ENCODE data around the gene RAB19. TPM values are rescaled to one million over a fixed set of nuclear protein-coding genes. Genes with fewer than 3 reads are reported as not detected.
"Not testable (repeated sequence)": the region's sequence is repeated elsewhere in the genome, so short reads cannot be mapped to it uniquely, and the experiment has no call there.

The RAB19 gene
- total and polyA plus RNA-seq, 2 donors, result 0.10 to 1.7 TPM

DNA sequence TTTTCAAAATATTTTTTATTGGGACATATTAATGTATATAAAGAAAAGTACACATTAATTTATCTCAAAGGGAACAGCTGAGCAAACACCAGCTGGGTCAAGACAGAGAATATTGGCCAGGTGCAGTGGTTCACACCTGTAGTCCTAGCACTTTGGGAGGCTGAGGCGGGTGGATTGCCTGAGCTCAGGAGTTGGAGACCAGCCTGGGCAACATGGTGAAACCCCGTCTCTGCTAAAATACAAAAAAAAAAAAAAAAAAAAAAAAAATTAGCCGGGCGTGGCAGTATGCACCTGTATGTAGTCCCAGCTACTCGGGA lies 14.3 kb downstream of the RAB19 start:
- H3K27ac ChIP-seq (ENCODE audit: low read depth); H3K4me1 ChIP-seq (ENCODE audit: insufficient read depth); H3K36me3 ChIP-seq (ENCODE audit: insufficient read depth); DNase-seq (ENCODE audit: extremely low spot score); H3K4me3 ChIP-seq (ENCODE audit: low read depth, low read length): not testable (repeated sequence)
- WGBS, result 86% methylated on average over 5 of the region's 5 CpGs

GRCh38 chr7:140418653-140419052 lies 14.8 kb downstream of the RAB19 start:
- Histone ChIP-seq H3K4me1 (ENCODE audit: insufficient read depth) (no peaks in the 10 kb centered on the region), H3K4me3 (ENCODE audit: low read depth, low read length) (no peak overlapping the region), H3K36me3 (ENCODE audit: insufficient read depth) (no peaks in the 10 kb centered on the region), H3K27ac (ENCODE audit: low read depth) (no peak overlapping the region)
- 88% methylated on average over 4 of the region's 4 CpGs for WGBS
- DNase-seq (ENCODE audit: extremely low spot score), result no peak

- no peak for DNase-seq (ENCODE audit: extremely low spot score)
Observed at GRCh38 chr7:140421521-140421920, 17.7 kb downstream of the RAB19 start.

GRCh38 chr7:140423501-140423900 lies 19.6 kb downstream of the RAB19 start:
- no peaks in the 10 kb centered on the region for H3K36me3 ChIP-seq (ENCODE audit: insufficient read depth)
- DNase-seq (ENCODE audit: extremely low spot score), result no peak
- WGBS, result 93% methylated on average over 3 of the region's 3 CpGs
- no peaks in the 10 kb centered on the region for H3K4me1 ChIP-seq (ENCODE audit: insufficient read depth)
- H3K27ac ChIP-seq (ENCODE audit: low read depth), result no peak overlapping the region
- H3K4me3 ChIP-seq (ENCODE audit: low read depth, low read length), result no peak overlapping the region

More at GRCh38 chr7:140421521-140421920, 17.7 kb downstream of the RAB19 start:
- no peaks in the 10 kb centered on the region for H3K4me1 ChIP-seq (ENCODE audit: insufficient read depth)
- no peaks in the 10 kb centered on the region for H3K36me3 ChIP-seq (ENCODE audit: insufficient read depth)
- no peak overlapping the region for H3K4me3 ChIP-seq (ENCODE audit: low read depth, low read length)
- no peak overlapping the region for H3K27ac ChIP-seq (ENCODE audit: low read depth)
- 91% methylated on average over 2 of the region's 2 CpGs for WGBS

DNA sequence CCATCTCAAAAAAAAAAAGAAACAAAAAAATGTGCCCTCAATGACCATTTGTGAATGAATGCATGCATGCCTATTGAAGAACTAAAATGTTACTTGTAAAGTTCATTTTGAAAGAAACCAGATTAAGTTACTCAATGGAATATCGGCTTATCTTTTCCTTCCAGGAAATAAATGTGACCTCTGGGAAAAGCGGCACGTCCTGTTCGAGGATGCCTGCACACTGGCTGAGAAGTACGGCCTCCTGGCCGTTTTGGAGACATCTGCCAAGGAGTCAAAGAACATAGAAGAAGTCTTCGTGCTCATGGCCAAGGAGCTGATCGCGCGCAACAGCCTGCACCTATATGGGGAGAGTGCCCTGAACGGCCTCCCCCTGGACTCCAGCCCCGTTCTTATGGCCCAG lies 21.9 kb downstream of the RAB19 start:
- H3K27ac ChIP-seq (ENCODE audit: low read depth), result no peak overlapping the region
- H3K4me3 ChIP-seq (ENCODE audit: low read depth, low read length), result no peak overlapping the region
- H3K4me1 ChIP-seq (ENCODE audit: insufficient read depth), result no peaks in the 10 kb centered on the region
- no peaks in the 10 kb centered on the region for H3K36me3 ChIP-seq (ENCODE audit: insufficient read depth)
- 76% methylated on average over 12 of the region's 12 CpGs for WGBS
- no peak for DNase-seq (ENCODE audit: extremely low spot score)

DNA sequence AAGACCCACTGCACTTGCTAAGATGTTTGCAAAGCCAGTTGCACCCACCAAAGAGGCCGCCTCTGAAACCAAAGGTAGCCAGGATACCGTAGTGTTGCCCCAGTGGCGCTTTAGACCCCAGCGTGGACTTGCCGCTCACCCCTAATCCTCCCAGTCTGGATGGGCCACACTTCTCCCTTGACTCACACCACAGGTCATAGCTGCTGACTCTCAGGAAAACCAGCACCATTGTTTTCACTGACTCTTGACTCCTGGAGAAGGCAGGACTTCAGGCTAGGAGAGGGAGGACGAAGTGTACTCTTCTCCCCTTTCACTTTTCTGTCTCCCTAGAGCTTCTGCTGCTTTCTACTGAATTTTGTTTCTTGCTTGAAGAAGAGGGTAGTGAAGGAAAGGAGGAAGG lies 22.3 kb downstream of the RAB19 start:
- Histone ChIP-seq H3K36me3 (ENCODE audit: insufficient read depth) (no peaks in the 10 kb centered on the region), H3K27ac (ENCODE audit: low read depth) (no peak overlapping the region), H3K4me1 (ENCODE audit: insufficient read depth) (no peaks in the 10 kb centered on the region), H3K4me3 (ENCODE audit: low read depth, low read length) (no peak overlapping the region)
- WGBS, result 96% methylated on average over 6 of the region's 6 CpGs
- no peak for DNase-seq (ENCODE audit: extremely low spot score)

DNA sequence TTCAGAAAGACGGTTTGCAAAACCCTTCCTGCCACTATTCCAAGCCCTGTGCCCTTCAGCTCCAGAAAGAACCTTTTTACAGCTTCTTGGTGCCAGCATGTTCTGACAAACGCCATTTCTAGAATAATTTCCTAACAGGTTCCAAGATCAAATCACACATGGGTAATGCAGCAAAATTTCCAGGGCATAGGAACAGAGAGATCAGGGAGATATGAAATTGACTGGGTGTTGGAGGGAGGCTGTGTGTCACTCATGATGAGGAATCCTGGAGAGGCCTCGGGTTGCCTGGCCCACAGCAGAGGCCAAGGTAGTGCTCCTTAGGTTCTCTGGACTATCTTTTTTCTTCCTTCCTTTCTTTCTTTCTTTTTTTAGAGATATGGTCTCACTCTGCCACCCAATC lies 29.5 kb downstream of the RAB19 start:
- no peak overlapping the region for H3K27ac ChIP-seq (ENCODE audit: low read depth)
- H3K36me3 ChIP-seq (ENCODE audit: insufficient read depth), result no peaks in the 10 kb centered on the region
- DNase-seq (ENCODE audit: extremely low spot score), result no peak
- H3K4me1 ChIP-seq (ENCODE audit: insufficient read depth), result no peaks in the 10 kb centered on the region
- WGBS, result 87% methylated on average over 3 of the region's 3 CpGs
- H3K4me3 ChIP-seq (ENCODE audit: low read depth, low read length), result no peak overlapping the region

- no peak overlapping the region for H3K4me3 ChIP-seq (ENCODE audit: low read depth, low read length)
Observed at GRCh38 chr7:140435252-140435895, 31.5 kb downstream of the RAB19 start.

GRCh38 chr7:140439359-140439758 lies 35.5 kb downstream of the RAB19 start:
- Histone ChIP-seq H3K36me3 (ENCODE audit: insufficient read depth) (no peaks in the 10 kb centered on the region), H3K4me1 (ENCODE audit: insufficient read depth) (no peaks in the 10 kb centered on the region), H3K4me3 (ENCODE audit: low read depth, low read length) (no peak overlapping the region), H3K27ac (ENCODE audit: low read depth) (no peak overlapping the region)
- DNase-seq (ENCODE audit: extremely low spot score), result no peak
- WGBS, result 87% methylated on average over 3 of the region's 3 CpGs

More at GRCh38 chr7:140435252-140435895, 31.5 kb downstream of the RAB19 start:
- 50% methylated on average over 51 of the region's 51 CpGs for WGBS
- no peaks in the 10 kb centered on the region for H3K36me3 ChIP-seq (ENCODE audit: insufficient read depth)
- H3K4me1 ChIP-seq (ENCODE audit: insufficient read depth), result no peaks in the 10 kb centered on the region
- no peak for DNase-seq (ENCODE audit: extremely low spot score)
- H3K27ac ChIP-seq (ENCODE audit: low read depth), result no peak overlapping the region

DNA sequence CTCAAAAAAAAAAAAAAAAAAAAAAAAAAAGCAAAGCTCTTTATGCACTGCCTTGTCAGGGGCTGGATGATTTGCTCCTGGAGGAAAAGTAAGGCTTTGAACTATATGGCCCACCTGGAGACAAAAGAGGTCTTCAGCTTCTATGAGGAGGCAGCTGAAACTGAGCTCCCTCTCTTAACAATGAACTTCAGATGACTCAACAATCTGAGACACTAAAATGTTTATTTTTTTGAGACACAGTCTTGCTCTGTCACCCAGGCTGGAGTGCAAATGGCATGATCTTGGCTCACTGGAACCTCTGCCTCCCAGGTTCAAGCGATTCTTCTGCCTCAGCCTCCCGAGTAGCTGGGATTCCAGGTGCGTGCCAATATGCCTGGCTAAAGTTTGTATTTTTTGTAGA lies 36.7 kb downstream of the RAB19 start:
- DNase-seq (ENCODE audit: extremely low spot score), result no peak
- Histone ChIP-seq H3K4me3 (ENCODE audit: low read depth, low read length) (no peak overlapping the region), H3K36me3 (ENCODE audit: insufficient read depth) (no peaks in the 10 kb centered on the region), H3K27ac (ENCODE audit: low read depth) (no peak overlapping the region), H3K4me1 (ENCODE audit: insufficient read depth) (no peaks in the 10 kb centered on the region)
- WGBS, result 88% methylated on average over 3 of the region's 3 CpGs

GRCh38 chr7:140441519-140441918 lies 37.7 kb downstream of the RAB19 start:
- DNase-seq (ENCODE audit: extremely low spot score), result no peak
- 64% methylated on average over 2 of the region's 2 CpGs for WGBS
- no peaks in the 10 kb centered on the region for H3K36me3 ChIP-seq (ENCODE audit: insufficient read depth)
- no peak overlapping the region for H3K27ac ChIP-seq (ENCODE audit: low read depth)
- no peaks in the 10 kb centered on the region for H3K4me1 ChIP-seq (ENCODE audit: insufficient read depth)
- H3K4me3 ChIP-seq (ENCODE audit: low read depth, low read length), result no peak overlapping the region

- no peaks in the 10 kb centered on the region for H3K36me3 ChIP-seq (ENCODE audit: insufficient read depth)
- 86% methylated on average over 11 of the region's 11 CpGs for WGBS
- H3K4me3 ChIP-seq (ENCODE audit: low read depth, low read length), result no peak overlapping the region
- no peaks in the 10 kb centered on the region for H3K4me1 ChIP-seq (ENCODE audit: insufficient read depth)
- H3K27ac ChIP-seq (ENCODE audit: low read depth), result no peak overlapping the region
- no peak for DNase-seq (ENCODE audit: extremely low spot score)
Observed at GRCh38 chr7:140446467-140446866, 42.6 kb downstream of the RAB19 start.

DNA sequence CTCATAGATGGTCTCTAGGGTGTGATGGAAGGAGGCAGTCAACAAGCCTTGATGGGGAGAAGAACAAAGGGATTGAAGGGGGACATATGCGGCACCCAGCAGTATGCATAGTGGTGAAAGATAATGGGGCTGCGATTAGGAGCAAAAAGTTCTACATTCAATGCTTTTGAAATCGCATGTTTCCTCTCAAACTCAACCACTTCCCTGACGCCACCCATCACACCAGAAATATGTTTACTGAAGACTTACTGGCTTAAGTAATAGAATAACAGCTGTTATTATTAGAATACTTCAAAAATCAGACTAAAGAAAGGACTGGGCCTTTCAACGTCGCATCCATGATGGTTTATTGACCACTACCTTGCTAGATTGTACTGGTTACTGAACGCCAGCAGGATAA lies 44.0 kb downstream of the RAB19 start:
- H3K4me1 ChIP-seq (ENCODE audit: insufficient read depth), result no peaks in the 10 kb centered on the region
- 67% methylated on average over 7 of the region's 7 CpGs for WGBS
- no peak overlapping the region for H3K4me3 ChIP-seq (ENCODE audit: low read depth, low read length)
- no peak for DNase-seq (ENCODE audit: extremely low spot score)
- H3K27ac ChIP-seq (ENCODE audit: low read depth), result no peak overlapping the region
- H3K36me3 ChIP-seq (ENCODE audit: insufficient read depth), result no peaks in the 10 kb centered on the region

GRCh38 chr7:140448781-140449480 lies 45.1 kb downstream of the RAB19 start:
- no peaks in the 10 kb centered on the region for H3K4me1 ChIP-seq (ENCODE audit: insufficient read depth)
- no peak for DNase-seq (ENCODE audit: extremely low spot score)
- 75% methylated on average over 4 of the region's 4 CpGs for WGBS

More at GRCh38 chr7:140448781-140449480, 45.1 kb downstream of the RAB19 start:
- Histone ChIP-seq H3K27ac (ENCODE audit: low read depth) (no peak overlapping the region), H3K4me3 (ENCODE audit: low read depth, low read length) (no peak overlapping the region), H3K36me3 (ENCODE audit: insufficient read depth) (no peaks in the 10 kb centered on the region)

All from urinary bladder (tissue), 4 donors.